ENCODE results near the gene DLGAP1. TPM values are rescaled to one million over a fixed set of nuclear protein-coding genes. Genes with fewer than 3 reads are reported as not detected.
A peak's percentile ranks its signal among the peaks of the same experiment; 100 is the strongest.

DLGAP1 gene
- total and polyA plus RNA-seq, 2 of the 4 experiments (the other 2 are of a cell fraction): under 0.01 to 0.09 TPM

DNA sequence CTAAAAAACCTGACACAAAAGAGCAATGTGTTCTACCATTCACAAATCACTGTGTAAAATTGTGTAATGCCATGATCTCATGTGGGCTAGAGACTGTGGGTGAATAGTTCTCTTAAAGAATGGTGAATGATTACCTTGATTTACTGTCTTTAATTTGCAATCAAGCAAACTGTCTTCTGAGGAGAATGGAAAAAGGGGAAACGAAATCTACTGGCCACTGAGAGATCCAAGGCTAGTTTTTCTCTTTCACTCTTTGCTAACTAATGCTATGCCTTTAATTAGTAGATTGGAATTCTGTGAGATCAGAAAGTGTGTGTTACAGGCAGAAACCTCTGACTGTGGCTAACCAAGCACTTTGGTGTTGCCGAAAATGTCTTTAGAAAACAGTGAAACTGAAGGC is 582.5 kb downstream of the DLGAP1 start:
- Histone ChIP-seq H2AFZ (replicated peaks; ENCODE audit: low read length, poor library complexity) (no peak overlapping the region), H3K14ac (replicated peaks; ENCODE audit: low read depth, low read length) (no peak overlapping the region)
- CTCF ChIA-PET: no interaction called here

More for the DNA sequence above, 582.5 kb downstream of the DLGAP1 start:
- Histone ChIP-seq H3K36me3 (ENCODE audit: control insufficient read depth, insufficient read depth, low read length) (no peaks in the 10 kb centered on the region), H3K4me3 (ENCODE audit: insufficient read depth, low read depth, low read length) (no peak overlapping the region), H4K8ac (ENCODE audit: low read depth in 2 of 2, low read length in 2 of 2) (no peak overlapping the region; a peak in 1 of 4 replicates), H3K4ac (ENCODE audit: low read depth, low read length) (no peak overlapping the region), H3K18ac (ENCODE audit: low read depth, low read length) (peak overlapping the region; percentile 39), H3K56ac (ENCODE audit: extremely low read depth, insufficient read depth, low read length) (no peak overlapping the region), H3K79me1 (ENCODE audit: low read depth in 1 of 2, low read length in 2 of 2) (no peaks in the 10 kb centered on the region), H3K4me2 (ENCODE audit: low read depth, low read length) (peak overlapping the region; percentile 25; the same call in 1 of the 2 replicates), H2AK9ac (replicated peaks; ENCODE audit: low read depth, low read length, poor library complexity) (no peak overlapping the region), H3K27ac (ENCODE audit: insufficient read depth, low read length) (no peak overlapping the region), H2BK5ac (ENCODE audit: low read depth, low read length, poor library complexity, severe bottlenecking) (no peak overlapping the region), H3K27me3 (ENCODE audit: control insufficient read depth, insufficient read depth, low read length) (peaks cover 3% of the 10 kb centered on the region; the same call in 1 of the 2 replicates), H3K4me1 (ENCODE audit: control insufficient read depth, insufficient read depth, low read length) (no peaks in the 10 kb centered on the region), H4K20me1 (ENCODE audit: insufficient read depth, low read length) (no peaks in the 10 kb centered on the region), H3K23ac (ENCODE audit: low read depth, low read length) (no peak overlapping the region), H2BK20ac (ENCODE audit: low read depth, low read length) (no peak overlapping the region), H4K91ac (ENCODE audit: insufficient read depth, low read depth, low read length) (no peak overlapping the region), H3K9me1 (ENCODE audit: insufficient read depth, low read length) (no peaks in the 10 kb centered on the region), H4K5ac (ENCODE audit: low read depth, low read length) (no peak overlapping the region; the same call in 1 of the 2 replicates), H2AK5ac (ENCODE audit: low read depth, low read length) (no peak overlapping the region), H3K9me3 (ENCODE audit: control insufficient read depth, insufficient read depth, low read length) (no peaks in the 10 kb centered on the region), H2BK120ac (ENCODE audit: low read depth, low read length) (no peak overlapping the region), H3K9ac (ENCODE audit: low read depth, low read length) (no peak overlapping the region; the same call in 1 of the 2 replicates), H2BK15ac (ENCODE audit: low read depth, low read length) (no peak overlapping the region)
- dilution Hi-C loops (cut with HindIII; ENCODE audit: low sequenced_read_pairs, unreplicated experiment) (no loop called here), intact Hi-C loops (cut with micrococcal nuclease) (loop anchor here (1.0 to 5.0 kb wide), 5 partner anchors 123 to 590 kb away; partner anchors contain the start of gene TGIF1), in situ Hi-C loops (cut with MboI; ENCODE audit: low sequenced_read_pairs) (loop anchor here (5.0 kb wide), 1 partner anchor 95 kb away; no protein-coding TSS in a partner anchor)
- TF ChIP-seq, protein P1, sequence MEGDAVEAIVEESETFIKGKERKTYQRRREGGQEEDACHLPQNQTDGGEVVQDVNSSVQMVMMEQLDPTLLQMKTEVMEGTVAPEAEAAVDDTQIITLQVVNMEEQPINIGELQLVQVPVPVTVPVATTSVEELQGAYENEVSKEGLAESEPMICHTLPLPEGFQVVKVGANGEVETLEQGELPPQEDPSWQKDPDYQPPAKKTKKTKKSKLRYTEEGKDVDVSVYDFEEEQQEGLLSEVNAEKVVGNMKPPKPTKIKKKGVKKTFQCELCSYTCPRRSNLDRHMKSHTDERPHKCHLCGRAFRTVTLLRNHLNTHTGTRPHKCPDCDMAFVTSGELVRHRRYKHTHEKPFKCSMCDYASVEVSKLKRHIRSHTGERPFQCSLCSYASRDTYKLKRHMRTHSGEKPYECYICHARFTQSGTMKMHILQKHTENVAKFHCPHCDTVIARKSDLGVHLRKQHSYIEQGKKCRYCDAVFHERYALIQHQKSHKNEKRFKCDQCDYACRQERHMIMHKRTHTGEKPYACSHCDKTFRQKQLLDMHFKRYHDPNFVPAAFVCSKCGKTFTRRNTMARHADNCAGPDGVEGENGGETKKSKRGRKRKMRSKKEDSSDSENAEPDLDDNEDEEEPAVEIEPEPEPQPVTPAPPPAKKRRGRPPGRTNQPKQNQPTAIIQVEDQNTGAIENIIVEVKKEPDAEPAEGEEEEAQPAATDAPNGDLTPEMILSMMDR (conservative IDR thresholded peaks at IDR 0.05; ENCODE audit: low read depth, low read length): no peak
- TF ChIP-seq FOS (IDR thresholded peaks at IDR 0.05; ENCODE audit: low read depth, low read length) (no peak), MXI1 (IDR thresholded peaks at IDR 0.05; ENCODE audit: borderline replicate concordance, low read depth, low read length) (no peak), CHD1 (IDR thresholded peaks at IDR 0.05; ENCODE audit: low read depth, low read length) (no peak), RAD21 (IDR thresholded peaks at IDR 0.05; ENCODE audit: low read length) (no peak), RFX5 (IDR thresholded peaks at IDR 0.05; ENCODE audit: low read depth, low read length) (no peak)
- POLR2A ChIA-PET (ENCODE audit: unreplicated experiment): no interaction called here
- no peak for ATAC-seq (ENCODE audit: low read depth)
- no peak for DNase-seq
- BruUV-seq (replicated peaks): no TSS peak
- WGBS, 2 experiments (ENCODE audit: extremely low coverage in 2 of 2, insufficient read length in 1 of 2): no CpG with 5 or more reads among the region's 2 CpGs
